GM21360 (cell line): ENCODE data around the gene LYL1.
"Not testable (repeated sequence)": the region's sequence is repeated elsewhere in the genome, so short reads cannot be mapped to it uniquely, and the experiment has no call there.

ENCODE experiments used
- ATAC-seq: cut with Tn5 transposase; IDR thresholded peaks from one replicate; pipeline ENCODE4 v1.9.1; 2021; ENCODE audit warnings: mild to moderate bottlenecking, moderate library complexity; ENCODE audit not compliant: unreplicated experiment

LYL1 gene

GRCh38 chr19:13102666-13103580, at the start of gene LYL1:
Gene LYL1 (minus strand): TSS chr19:13102858. CDS start chr19:13101171, 1,687 bp downstream.
- peak; percentile 30 for ATAC-seq

GRCh38 chr19:13151605-13152355, 49.1 kb upstream of the LYL1 start:
- peak; percentile 35 for ATAC-seq

GRCh38 chr19:13150931-13151604, 48.4 kb upstream of the LYL1 start:
- no peak for ATAC-seq

GRCh38 chr19:13150187-13150930, 47.7 kb upstream of the LYL1 start, which contains the start of the genes IER2 and STX10:
Gene IER2 (plus strand): TSS chr19:13150411. CDS start chr19:13153187, 2,776 bp downstream.
Gene STX10 (minus strand): TSS chr19:13150375. CDS start chr19:13150173, 202 bp downstream.
- peak; percentile 32 for ATAC-seq

- no peak for ATAC-seq
Measured at GRCh38 chr19:13149628-13150186, 47.0 kb upstream of the LYL1 start.

- not testable (repeated sequence) for ATAC-seq
Measured at GRCh38 chr19:13149173-13149627, 46.5 kb upstream of the LYL1 start.

GRCh38 chr19:13146763-13147563, 44.3 kb upstream of the LYL1 start:
- ATAC-seq, result no peak

- ATAC-seq, result no peak
Measured at GRCh38 chr19:13139633-13140311, 37.1 kb upstream of the LYL1 start.

GRCh38 chr19:13138916-13139198, 36.2 kb upstream of the LYL1 start:
- no peak for ATAC-seq

GRCh38 chr19:13138171-13138915, 35.7 kb upstream of the LYL1 start:
- ATAC-seq, result no peak

GRCh38 chr19:13137290-13137794, 34.7 kb upstream of the LYL1 start:
- no peak for ATAC-seq

GRCh38 chr19:13135068-13136062, 32.7 kb upstream of the LYL1 start:
- ATAC-seq, result no peak

GRCh38 chr19:13134626-13135025, 32.0 kb upstream of the LYL1 start:
- no peak for ATAC-seq

GRCh38 chr19:13133241-13133870, 30.7 kb upstream of the LYL1 start:
- ATAC-seq, result no peak

GRCh38 chr19:13132471-13133180, 30.0 kb upstream of the LYL1 start:
- no peak for ATAC-seq
